ENCODE measurements around the gene GABRB1. TPM values are rescaled to one million over a fixed set of nuclear protein-coding genes. Genes with fewer than 3 reads are reported as not detected.

Gene GABRB1
- total RNA-seq, 6 experiments from 2014 or later = 0.43 TPM; not detected in 5

GRCh38 chr4:47213539-47213938, 182.2 kb downstream of the GABRB1 start:
- intact Hi-C loops (cut with DNase I) = no loop called here
- TF ChIP-seq CTCF (IDR thresholded peaks at IDR 0.05) (no peak), POLR2A (IDR thresholded peaks at IDR 0.05) (no peak)
- Histone ChIP-seq H3K4me1 (no peaks in the 10 kb centered on the region), H3K4me3 (no peak overlapping the region), H3K36me3 (no peaks in the 10 kb centered on the region), H3K27me3 (no peaks in the 10 kb centered on the region), H3K27ac (no peak overlapping the region), H3K9me3 (no peaks in the 10 kb centered on the region)
- DNase-seq (no peak), ATAC-seq (no peak)
- WGBS (ENCODE audit: insufficient coverage, low coverage, low lambda C conversion rate, missing lambda C conversion rate) = 92% methylated on average over 1 of the region's 1 CpG

GRCh38 chr4:47213971-47214370, 182.6 kb downstream of the GABRB1 start:
- Histone ChIP-seq H3K27ac (no peak overlapping the region), H3K4me1 (no peaks in the 10 kb centered on the region), H3K9me3 (no peaks in the 10 kb centered on the region), H3K27me3 (no peaks in the 10 kb centered on the region), H3K4me3 (no peak overlapping the region), H3K36me3 (no peaks in the 10 kb centered on the region)
- ATAC-seq (no peak), DNase-seq (no peak)
- 22% methylated on average over 3 of the region's 3 CpGs for WGBS (ENCODE audit: insufficient coverage, low coverage, low lambda C conversion rate, missing lambda C conversion rate)
- TF ChIP-seq CTCF (IDR thresholded peaks at IDR 0.05) = no peak
- TF ChIP-seq POLR2A (IDR thresholded peaks at IDR 0.05) = no peak
- intact Hi-C loops (cut with DNase I) = no loop called here

GRCh38 chr4:47215759-47216158, 184.4 kb downstream of the GABRB1 start:
- no peaks in the 10 kb centered on the region for H3K27me3 ChIP-seq
- no peak for DNase-seq
- TF ChIP-seq CTCF (IDR thresholded peaks at IDR 0.05) = no peak
- no peak for TF ChIP-seq POLR2A (IDR thresholded peaks at IDR 0.05)
- H3K9me3 ChIP-seq = no peaks in the 10 kb centered on the region
- no peak overlapping the region for H3K27ac ChIP-seq
- H3K36me3 ChIP-seq = no peaks in the 10 kb centered on the region
- no peak overlapping the region for H3K4me3 ChIP-seq
- WGBS (ENCODE audit: insufficient coverage, low coverage, low lambda C conversion rate, missing lambda C conversion rate) = 32% methylated on average over 1 of the region's 1 CpG
- ATAC-seq = no peak
- intact Hi-C loops (cut with DNase I) = no loop called here
- no peaks in the 10 kb centered on the region for H3K4me1 ChIP-seq

- ATAC-seq (no peak), DNase-seq (no peak)
- no peaks in the 10 kb centered on the region for H3K4me1 ChIP-seq
- H3K27ac ChIP-seq = no peak overlapping the region
- no peaks in the 10 kb centered on the region for H3K27me3 ChIP-seq
- intact Hi-C loops (cut with DNase I) = no loop called here
- H3K9me3 ChIP-seq = no peaks in the 10 kb centered on the region
- H3K4me3 ChIP-seq = no peak overlapping the region
- 23% methylated on average over 1 of the region's 1 CpG for WGBS (ENCODE audit: insufficient coverage, low coverage, low lambda C conversion rate, missing lambda C conversion rate)
- no peaks in the 10 kb centered on the region for H3K36me3 ChIP-seq
- TF ChIP-seq POLR2A (IDR thresholded peaks at IDR 0.05) = no peak
- no peak for TF ChIP-seq CTCF (IDR thresholded peaks at IDR 0.05)
These were observed 185.9 kb downstream of the GABRB1 start for GRCh38 chr4:47217291-47217690.

- Histone ChIP-seq H3K27ac (no peak overlapping the region), H3K36me3 (no peaks in the 10 kb centered on the region), H3K4me1 (no peaks in the 10 kb centered on the region), H3K9me3 (no peaks in the 10 kb centered on the region), H3K27me3 (no peaks in the 10 kb centered on the region), H3K4me3 (no peak overlapping the region)
- ATAC-seq (no peak), DNase-seq (no peak)
- TF ChIP-seq CTCF (IDR thresholded peaks at IDR 0.05) = no peak
- no peak for TF ChIP-seq POLR2A (IDR thresholded peaks at IDR 0.05)
- 73% methylated on average over 1 of the region's 1 CpG for WGBS (ENCODE audit: insufficient coverage, low coverage, low lambda C conversion rate, missing lambda C conversion rate)
- intact Hi-C loops (cut with DNase I) = no loop called here
These were observed 186.5 kb downstream of the GABRB1 start for GRCh38 chr4:47217884-47218283.

Measured in right lobe of liver (tissue), 6 donors.